Retinal pigment epithelial cell (primary cell): ENCODE measurements around the gene C1orf167.

Experiments
- DNase-seq: peaks from one replicate; pipeline ENCODE4 v3.0.0-alpha.2; 2010; ENCODE audit warnings: low read depth
- H3K4me3 ChIP-seq: 2 replicates; pipeline ENCODE4 v1.5.1; 2011; ENCODE audit warnings: mild to moderate bottlenecking, low read length, control low read depth, moderate library complexity
- TF ChIP-seq, protein P1 (sequence below): conservative IDR thresholded peaks from 2 replicates; pipeline ENCODE4 v1.5.1; 2011; ENCODE audit warnings: low read depth, low read length, control low read depth, inconsistent platforms

Gene C1orf167

GRCh38 chr1:11828511-11828910 lies 66.5 kb downstream of the C1orf167 start:
- DNase-seq: no peak
- TF ChIP-seq, protein P1, sequence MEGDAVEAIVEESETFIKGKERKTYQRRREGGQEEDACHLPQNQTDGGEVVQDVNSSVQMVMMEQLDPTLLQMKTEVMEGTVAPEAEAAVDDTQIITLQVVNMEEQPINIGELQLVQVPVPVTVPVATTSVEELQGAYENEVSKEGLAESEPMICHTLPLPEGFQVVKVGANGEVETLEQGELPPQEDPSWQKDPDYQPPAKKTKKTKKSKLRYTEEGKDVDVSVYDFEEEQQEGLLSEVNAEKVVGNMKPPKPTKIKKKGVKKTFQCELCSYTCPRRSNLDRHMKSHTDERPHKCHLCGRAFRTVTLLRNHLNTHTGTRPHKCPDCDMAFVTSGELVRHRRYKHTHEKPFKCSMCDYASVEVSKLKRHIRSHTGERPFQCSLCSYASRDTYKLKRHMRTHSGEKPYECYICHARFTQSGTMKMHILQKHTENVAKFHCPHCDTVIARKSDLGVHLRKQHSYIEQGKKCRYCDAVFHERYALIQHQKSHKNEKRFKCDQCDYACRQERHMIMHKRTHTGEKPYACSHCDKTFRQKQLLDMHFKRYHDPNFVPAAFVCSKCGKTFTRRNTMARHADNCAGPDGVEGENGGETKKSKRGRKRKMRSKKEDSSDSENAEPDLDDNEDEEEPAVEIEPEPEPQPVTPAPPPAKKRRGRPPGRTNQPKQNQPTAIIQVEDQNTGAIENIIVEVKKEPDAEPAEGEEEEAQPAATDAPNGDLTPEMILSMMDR: no peak

GRCh38 chr1:11831945-11832725 lies 70.1 kb downstream of the C1orf167 start:
- no peak overlapping the region for H3K4me3 ChIP-seq
- TF ChIP-seq, protein P1: no peak
- DNase-seq: no peak

More at GRCh38 chr1:11828511-11828910, 66.5 kb downstream of the C1orf167 start:
- H3K4me3 ChIP-seq: no peak overlapping the region

- no peak for DNase-seq
- H3K4me3 ChIP-seq: no peak overlapping the region
- TF ChIP-seq, protein P1: no peak
Observed at GRCh38 chr1:11833497-11833896, 71.5 kb downstream of the C1orf167 start.

- TF ChIP-seq, protein P1: no peak
- no peak overlapping the region for H3K4me3 ChIP-seq
- DNase-seq: no peak
Observed at GRCh38 chr1:11833900-11834299, 71.9 kb downstream of the C1orf167 start.

- no peak overlapping the region for H3K4me3 ChIP-seq
- TF ChIP-seq, protein P1: no peak
- DNase-seq: no peak
Observed at GRCh38 chr1:11835441-11836225, 73.6 kb downstream of the C1orf167 start.

- no peak overlapping the region for H3K4me3 ChIP-seq
- no peak for DNase-seq
- TF ChIP-seq, protein P1: no peak
Observed at GRCh38 chr1:11836955-11837766, 75.2 kb downstream of the C1orf167 start.
